GM13976 (cell line): ENCODE measurements around the gene ROBO1.

Experiments used
- DNase-seq: peaks from one replicate; pipeline ENCODE4 v3.0.0; 2012; ENCODE audit warnings: low spot score
- CTCF ChIP-seq: IDR thresholded peaks from 2 replicates; pipeline ENCODE4 v1.5.1; 2012; ENCODE audit warnings: borderline replicate concordance, mild to moderate bottlenecking; ENCODE audit not compliant: insufficient read depth; ENCODE audit errors: extremely low read depth, missing control alignments, control extremely low read depth
- in situ Hi-C: fragments of 300-500 bp; cut with MboI; formaldehyde crosslinking; loops from one replicate; pipeline ENCODE4 v1.12.0; 2022; ENCODE audit warnings: low sequenced_read_pairs, mixed read lengths, inconsistent platforms; ENCODE audit not compliant: unreplicated experiment

ROBO1 gene

GRCh38 chr3:78823859-78824258, 943.9 kb downstream of the ROBO1 start:
- DNase-seq: no peak

GRCh38 chr3:78823434-78823833, 944.4 kb downstream of the ROBO1 start:
- in situ Hi-C loops: no loop called here
- DNase-seq: no peak
- TF ChIP-seq CTCF: no peak

More at GRCh38 chr3:78823859-78824258, 943.9 kb downstream of the ROBO1 start:
- TF ChIP-seq CTCF: no peak
- in situ Hi-C loops: no loop called here

GRCh38 chr3:78822726-78823125, 945.1 kb downstream of the ROBO1 start:
- no peak for DNase-seq
- no peak for TF ChIP-seq CTCF
- in situ Hi-C loops: no loop called here

- in situ Hi-C loops: no loop called here
- no peak for DNase-seq
- TF ChIP-seq CTCF: no peak
These were observed 947.3 kb downstream of the ROBO1 start for GRCh38 chr3:78820542-78820941.

- no peak for DNase-seq
- no peak for TF ChIP-seq CTCF
- in situ Hi-C loops: no loop called here
These were observed 949.4 kb downstream of the ROBO1 start for GRCh38 chr3:78818161-78818985.

- no peak for DNase-seq
- in situ Hi-C loops: no loop called here
- TF ChIP-seq CTCF: no peak
These were observed 952.8 kb downstream of the ROBO1 start for GRCh38 chr3:78814893-78815562.
